HepG2 (cell line): ENCODE results near the gene MCU. TPM values are rescaled to one million over a fixed set of nuclear protein-coding genes. Genes with fewer than 3 reads are reported as not detected.

Source experiments
- ATAC-seq: fragments of 200-7000 bp; cut with Tn5 transposase; 3 replicates; pipeline ENCODE4 v1.9.1; 2020; ENCODE audit warnings: mild to moderate bottlenecking, moderate library complexity
- BruUV-seq: library from RNA; stranded (reverse); fragments of 400-500 nt; replicated peaks from 2 replicates; lab custom pipeline; 2021; lab: Mats Ljungman, UMichigan
- CTCF ChIA-PET: fragments of 300-600 bp; formaldehyde crosslinking; extraction: SDS; loops from one replicate; lab custom pipeline; 2021; ENCODE audit warnings: low total read pairs, inconsistent platforms, low intra/inter-chr PET ratio; lab: Yijun Ruan, JAX
- POLR2A ChIA-PET: fragments of 350-600 bp; sonication (Branson Sonifier 250); formaldehyde crosslinking; loops from one replicate; lab custom pipeline; 2020; ENCODE audit warnings: antibody characterized with exemption, inconsistent platforms; lab: Yijun Ruan, JAX
- DNase-seq: peaks from one replicate; pipeline ENCODE4 v3.0.0-alpha.2; 2015; ENCODE audit warnings: low spot score
- FAIRE-seq: peaks from 3 replicates; lab custom pipeline; 2011; peaks lifted over from hg19 to GRCh38; lab: Jason Lieb, UNC
- H2AFZ ChIP-seq: one replicate; pipeline ENCODE4 v1.6.1; 2011; ENCODE audit warnings: low read length, inconsistent platforms
- H3K27ac ChIP-seq: fragments of 300-600 bp; 3 replicates; pipeline ENCODE4 v1.8.0; 2011; ENCODE audit warnings: mixed run types, mild to moderate bottlenecking, mixed read lengths, low read length, inconsistent platforms; ENCODE audit not compliant: insufficient read depth; ENCODE audit errors: extremely low read length
- H3K27me3 ChIP-seq, 2 experiments: fragments of 200-600 bp in 1 of 2; 2 replicates in 1 of 2; 3 replicates in 1 of 2; pipeline versions ENCODE4 v1.6.0 to v1.8.0; 2011; ENCODE audit warnings: low read length in 2 of 2, mild to moderate bottlenecking in 2 of 2, moderate library complexity in 2 of 2, inconsistent platforms in 1 of 2; ENCODE audit not compliant: insufficient read depth in 2 of 2, control insufficient read depth in 1 of 2
- H3K36me3 ChIP-seq, 2 experiments: fragments of 200-600 bp in 1 of 2; replicated peaks in 1 of 2; 2 replicates in 1 of 2; 3 replicates in 1 of 2; pipeline versions ENCODE4 v1.5.1 to v1.8.0; 2011; ENCODE audit warnings: low read length in 2 of 2, inconsistent platforms in 1 of 2; ENCODE audit not compliant: insufficient read depth in 2 of 2, control insufficient read depth in 1 of 2
- H3K4me1 ChIP-seq: 2 replicates; pipeline ENCODE4 v1.5.1; 2012; ENCODE audit warnings: low read length, inconsistent platforms; ENCODE audit not compliant: insufficient read depth
- H3K4me2 ChIP-seq: 2 replicates; pipeline ENCODE4 v1.6.0; 2011; ENCODE audit warnings: low read depth, low read length, inconsistent platforms
- H3K4me3 ChIP-seq, 3 experiments: fragments of 200-600 bp in 1 of 3; sonication (generic), shearing (Covaris generic) in 1 of 3; replicated peaks in 1 of 3; 2 replicates each; pipeline ENCODE4 v1.5.1; 2011 to 2016; ENCODE audit warnings: low read length in 3 of 3, inconsistent platforms in 2 of 3, low read depth in 2 of 3, mild to moderate bottlenecking in 2 of 3, control low read depth in 1 of 3, mixed read lengths in 1 of 3; ENCODE audit not compliant: insufficient read depth in 1 of 3
- H3K79me2 ChIP-seq: one replicate; pipeline ENCODE4 v1.6.1; 2011; ENCODE audit warnings: low read length, inconsistent platforms; ENCODE audit not compliant: insufficient read depth
- H3K9ac ChIP-seq: 2 replicates; pipeline ENCODE4 v1.6.0; 2011; ENCODE audit warnings: mild to moderate bottlenecking, low read depth, low read length, inconsistent platforms; ENCODE audit not compliant: insufficient read depth
- H3K9me3 ChIP-seq: 2 replicates; pipeline ENCODE4 v1.5.1; 2012; ENCODE audit warnings: mild to moderate bottlenecking, low read length
- H4K20me1 ChIP-seq: 2 replicates; pipeline ENCODE4 v1.6.0; 2011; ENCODE audit warnings: inconsistent platforms, mild to moderate bottlenecking, low read length, moderate library complexity; ENCODE audit not compliant: insufficient read depth
- LCORL ChIP-seq, 2 experiments: fragments of 450-650 bp in 1 of 2; sonication (generic) in 1 of 2; formaldehyde crosslinking in 1 of 2; IDR thresholded peaks; 2 replicates each; pipeline versions ENCODE4 v1.5.0 to v1.6.1; 2017 to 2020; ENCODE audit warnings: antibody characterized with exemption in 1 of 2, missing genetic modification reagents in 1 of 2
- RBAK ChIP-seq: sonication (generic); formaldehyde crosslinking; IDR thresholded peaks from 2 replicates; pipeline ENCODE4 v1.5.1; 2020; ENCODE audit warnings: mild to moderate bottlenecking, missing genetic modification reagents
- RBM39 ChIP-seq: fragments of 200-400 bp; formaldehyde crosslinking; IDR thresholded peaks from one replicate; pipeline ENCODE4 v1.6.1; 2018; ENCODE audit warnings: antibody characterized with exemption, mild to moderate bottlenecking, low read depth, low read length; ENCODE audit not compliant: poor library complexity, severe bottlenecking
- RFX5 ChIP-seq: IDR thresholded peaks from 2 replicates; pipeline ENCODE4 v1.6.1; 2011; ENCODE audit warnings: low read depth, low read length, improper control_type of control experiment
- RORA ChIP-seq: sonication (generic); formaldehyde crosslinking; IDR thresholded peaks from 2 replicates; pipeline ENCODE4 v1.5.0; 2020; ENCODE audit warnings: mild to moderate bottlenecking, missing genetic modification reagents, moderate library complexity
- ZNF3 ChIP-seq: IDR thresholded peaks from 2 replicates; pipeline ENCODE4 v1.7.0; 2017; ENCODE audit warnings: inconsistent platforms
- WGBS: methylation state at CpG from one replicate; pipeline ENCODE4 v1.1.6; 2017; ENCODE audit warnings: low lambda C conversion rate; 5-methylcytosine and 5-hydroxymethylcytosine counted together
- in situ Hi-C: cut with HindIII; loops from 2 replicates; pipeline ENCODE4 v1.10.0; 2017; ENCODE audit warnings: low pct_unique_long_range_greater_than_20kb; ENCODE audit not compliant: extremely low pct_ligation_motif_present
- intact Hi-C: fragments of 100-400 bp; cut with micrococcal nuclease; formaldehyde crosslinking; loops from one replicate; pipeline ENCODE4 v1.10.0; 2022; ENCODE audit not compliant: unreplicated experiment
- polyA plus RNA-seq, 8 experiments: library from polyadenylated mRNA; depleted of rRNA in 3 of 8; stranded (reverse) in 7 of 8; unstranded in 1 of 8; fragments of >200 nt; fragmentation: Illumina TruSeq in 4 of 8; extraction: Trizol in 4 of 8; gene quantifications; 2 replicates each; pipeline versions ENCODE4 v1.2.1 to v1.2.3, GENCODE V29; 2011 to 2016; ENCODE audit warnings: low read depth in 4 of 8, missing spikeins in 1 of 8, mixed read lengths in 1 of 8; ENCODE audit not compliant: insufficient read depth in 1 of 8
- total RNA-seq, 5 experiments: library from RNA; depleted of rRNA; stranded (reverse); fragments of >200 nt; fragmentation: Illumina TruSeq; extraction: Trizol; gene quantifications; 2 replicates each; pipeline ENCODE4 v1.2.3, GENCODE V29; 2016; ENCODE audit warnings: low read depth in 1 of 5
- TF ChIP-seq, protein P1 (sequence below): sonication (generic); formaldehyde crosslinking; IDR thresholded peaks from 2 replicates; pipeline ENCODE4 v1.5.0; 2020; ENCODE audit warnings: missing genetic modification reagents
- TF ChIP-seq, protein P2 (sequence below): sonication (generic); formaldehyde crosslinking; IDR thresholded peaks from 2 replicates; pipeline ENCODE4 v1.4.0; 2020; ENCODE audit warnings: mild to moderate bottlenecking, low read depth, missing genetic modification reagents
- TF ChIP-seq, protein P3 (sequence below): sonication (generic); formaldehyde crosslinking; IDR thresholded peaks from 2 replicates; pipeline ENCODE4 v1.4.0; 2020; ENCODE audit warnings: mild to moderate bottlenecking, missing genetic modification reagents, borderline replicate concordance
- TF ChIP-seq, protein P4 (sequence below): sonication (generic); formaldehyde crosslinking; IDR thresholded peaks from 2 replicates; pipeline ENCODE4 v1.8.1; 2023; ENCODE audit warnings: mild to moderate bottlenecking, missing genetic modification reagents, borderline replicate concordance
- TF ChIP-seq, protein P5 (sequence below): sonication (generic); formaldehyde crosslinking; conservative IDR thresholded peaks from 2 replicates; pipeline ENCODE4 v1.4.0; 2020; ENCODE audit warnings: missing genetic modification reagents
- TF ChIP-seq, protein P6 (sequence below): sonication (generic); formaldehyde crosslinking; conservative IDR thresholded peaks from 2 replicates; pipeline ENCODE4 v1.8.0; 2022; ENCODE audit warnings: low read depth, missing genetic modification reagents
- TF ChIP-seq, protein P7 (sequence below), 2 experiments: IDR thresholded peaks; 2 replicates each; pipeline ENCODE4 v1.6.1; 2011 to 2012; ENCODE audit warnings: low read length in 2 of 2, borderline replicate concordance in 1 of 2, low read depth in 1 of 2, mild to moderate bottlenecking in 1 of 2, moderate library complexity in 1 of 2

Gene MCU
- total and polyA plus RNA-seq, 2 of the 13 experiments (the other 11 are each of a cell fraction or from before 2014, with no cell fraction given) = 25.9 to 64.5 TPM

DNA sequence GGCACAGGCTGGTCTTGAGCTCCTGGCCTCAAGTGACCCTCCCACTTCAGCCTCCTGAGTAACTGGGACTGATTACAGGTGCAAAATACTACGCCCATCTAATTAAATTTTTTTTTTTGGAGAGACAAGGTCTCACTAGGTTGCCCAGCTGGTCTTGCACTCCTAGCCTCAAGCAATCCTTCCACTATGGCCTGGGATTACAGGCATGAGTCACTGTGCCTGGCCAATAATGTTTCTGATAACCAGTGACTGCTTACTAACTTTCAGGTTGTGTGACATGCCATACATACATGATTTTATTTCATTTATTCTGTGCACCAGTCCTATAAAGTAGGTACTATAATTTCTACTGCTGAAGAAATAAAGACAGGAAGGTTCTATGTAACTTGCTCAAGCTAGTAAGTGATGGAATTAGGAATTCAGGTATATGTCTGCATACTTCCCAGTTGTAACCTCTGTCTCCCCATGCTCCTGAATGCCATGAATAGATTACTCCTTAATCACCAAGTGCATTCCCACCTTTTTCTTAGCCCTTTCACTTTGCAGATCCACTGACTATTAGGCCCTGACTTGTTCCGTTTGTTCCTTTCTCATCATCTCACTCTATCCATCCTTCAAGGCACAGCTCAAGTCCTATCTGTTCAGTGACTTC, 28.1 kb downstream of the MCU start:
- Histone ChIP-seq H3K9ac (no peak overlapping the region), H3K4me1 (no peaks in the 10 kb centered on the region), H3K27ac (no peak overlapping the region), H3K4me3 (no peak overlapping the region), H4K20me1 (no peaks in the 10 kb centered on the region), H3K79me2 (no peaks in the 10 kb centered on the region), H3K27me3 (no peaks in the 10 kb centered on the region), H2AFZ (no peak overlapping the region), H3K4me2 (no peak overlapping the region), H3K36me3 (peaks cover 2 to 12% of the 10 kb centered on the region in 2 experiments; a peak in 4 of 5 replicates), H3K9me3 (no peaks in the 10 kb centered on the region)
- no peak for DNase-seq
- ChIA-PET CTCF (no interaction called here), POLR2A (no interaction called here)
- no TSS peak for BruUV-seq
- FAIRE-seq = no peak
- WGBS = 95% methylated on average over 2 of the region's 2 CpGs
- intact Hi-C loops (no loop called here), in situ Hi-C loops (no loop called here)
- no peak for ATAC-seq
- TF ChIP-seq, protein P1, sequence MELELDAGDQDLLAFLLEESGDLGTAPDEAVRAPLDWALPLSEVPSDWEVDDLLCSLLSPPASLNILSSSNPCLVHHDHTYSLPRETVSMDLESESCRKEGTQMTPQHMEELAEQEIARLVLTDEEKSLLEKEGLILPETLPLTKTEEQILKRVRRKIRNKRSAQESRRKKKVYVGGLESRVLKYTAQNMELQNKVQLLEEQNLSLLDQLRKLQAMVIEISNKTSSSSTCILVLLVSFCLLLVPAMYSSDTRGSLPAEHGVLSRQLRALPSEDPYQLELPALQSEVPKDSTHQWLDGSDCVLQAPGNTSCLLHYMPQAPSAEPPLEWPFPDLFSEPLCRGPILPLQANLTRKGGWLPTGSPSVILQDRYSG (CRISPR knock-in tag) = no peak
- TF ChIP-seq RFX5 (no peak), RBM39 (no peak), RBAK (CRISPR knock-in tag) (no peak), LCORL (IDR thresholded peaks at IDR 0.05) (no peak), LCORL (CRISPR knock-in tag; IDR thresholded peaks at IDR 0.05) (no peak), RORA (CRISPR knock-in tag) (no peak), ZNF3 (CRISPR knock-in tag) (no peak)
- TF ChIP-seq, protein P2, sequence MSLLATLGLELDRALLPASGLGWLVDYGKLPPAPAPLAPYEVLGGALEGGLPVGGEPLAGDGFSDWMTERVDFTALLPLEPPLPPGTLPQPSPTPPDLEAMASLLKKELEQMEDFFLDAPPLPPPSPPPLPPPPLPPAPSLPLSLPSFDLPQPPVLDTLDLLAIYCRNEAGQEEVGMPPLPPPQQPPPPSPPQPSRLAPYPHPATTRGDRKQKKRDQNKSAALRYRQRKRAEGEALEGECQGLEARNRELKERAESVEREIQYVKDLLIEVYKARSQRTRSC (CRISPR knock-in tag) = no peak
- TF ChIP-seq, protein P3, sequence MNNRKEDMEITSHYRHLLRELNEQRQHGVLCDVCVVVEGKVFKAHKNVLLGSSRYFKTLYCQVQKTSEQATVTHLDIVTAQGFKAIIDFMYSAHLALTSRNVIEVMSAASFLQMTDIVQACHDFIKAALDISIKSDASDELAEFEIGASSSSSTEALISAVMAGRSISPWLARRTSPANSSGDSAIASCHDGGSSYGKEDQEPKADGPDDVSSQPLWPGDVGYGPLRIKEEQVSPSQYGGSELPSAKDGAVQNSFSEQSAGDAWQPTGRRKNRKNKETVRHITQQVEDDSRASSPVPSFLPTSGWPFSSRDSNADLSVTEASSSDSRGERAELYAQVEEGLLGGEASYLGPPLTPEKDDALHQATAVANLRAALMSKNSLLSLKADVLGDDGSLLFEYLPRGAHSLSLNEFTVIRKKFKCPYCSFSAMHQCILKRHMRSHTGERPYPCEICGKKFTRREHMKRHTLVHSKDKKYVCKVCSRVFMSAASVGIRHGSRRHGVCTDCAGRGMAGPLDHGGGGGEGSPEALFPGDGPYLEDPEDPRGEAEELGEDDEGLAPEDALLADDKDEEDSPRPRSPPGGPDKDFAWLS (CRISPR knock-in tag) = no peak
- TF ChIP-seq, protein P4, sequence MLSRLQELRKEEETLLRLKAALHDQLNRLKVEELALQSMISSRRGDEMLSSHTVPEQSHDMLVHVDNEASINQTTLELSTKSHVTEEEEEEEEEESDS (CRISPR knock-in tag) = no peak
- TF ChIP-seq, protein P5, sequence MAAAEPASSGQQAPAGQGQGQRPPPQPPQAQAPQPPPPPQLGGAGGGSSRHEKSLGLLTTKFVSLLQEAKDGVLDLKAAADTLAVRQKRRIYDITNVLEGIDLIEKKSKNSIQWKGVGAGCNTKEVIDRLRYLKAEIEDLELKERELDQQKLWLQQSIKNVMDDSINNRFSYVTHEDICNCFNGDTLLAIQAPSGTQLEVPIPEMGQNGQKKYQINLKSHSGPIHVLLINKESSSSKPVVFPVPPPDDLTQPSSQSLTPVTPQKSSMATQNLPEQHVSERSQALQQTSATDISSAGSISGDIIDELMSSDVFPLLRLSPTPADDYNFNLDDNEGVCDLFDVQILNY (CRISPR knock-in tag) = no peak
- TF ChIP-seq, protein P6, sequence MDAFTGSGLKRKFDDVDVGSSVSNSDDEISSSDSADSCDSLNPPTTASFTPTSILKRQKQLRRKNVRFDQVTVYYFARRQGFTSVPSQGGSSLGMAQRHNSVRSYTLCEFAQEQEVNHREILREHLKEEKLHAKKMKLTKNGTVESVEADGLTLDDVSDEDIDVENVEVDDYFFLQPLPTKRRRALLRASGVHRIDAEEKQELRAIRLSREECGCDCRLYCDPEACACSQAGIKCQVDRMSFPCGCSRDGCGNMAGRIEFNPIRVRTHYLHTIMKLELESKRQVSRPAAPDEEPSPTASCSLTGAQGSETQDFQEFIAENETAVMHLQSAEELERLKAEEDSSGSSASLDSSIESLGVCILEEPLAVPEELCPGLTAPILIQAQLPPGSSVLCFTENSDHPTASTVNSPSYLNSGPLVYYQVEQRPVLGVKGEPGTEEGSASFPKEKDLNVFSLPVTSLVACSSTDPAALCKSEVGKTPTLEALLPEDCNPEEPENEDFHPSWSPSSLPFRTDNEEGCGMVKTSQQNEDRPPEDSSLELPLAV (CRISPR knock-in tag) = no peak
- TF ChIP-seq, protein P7, sequence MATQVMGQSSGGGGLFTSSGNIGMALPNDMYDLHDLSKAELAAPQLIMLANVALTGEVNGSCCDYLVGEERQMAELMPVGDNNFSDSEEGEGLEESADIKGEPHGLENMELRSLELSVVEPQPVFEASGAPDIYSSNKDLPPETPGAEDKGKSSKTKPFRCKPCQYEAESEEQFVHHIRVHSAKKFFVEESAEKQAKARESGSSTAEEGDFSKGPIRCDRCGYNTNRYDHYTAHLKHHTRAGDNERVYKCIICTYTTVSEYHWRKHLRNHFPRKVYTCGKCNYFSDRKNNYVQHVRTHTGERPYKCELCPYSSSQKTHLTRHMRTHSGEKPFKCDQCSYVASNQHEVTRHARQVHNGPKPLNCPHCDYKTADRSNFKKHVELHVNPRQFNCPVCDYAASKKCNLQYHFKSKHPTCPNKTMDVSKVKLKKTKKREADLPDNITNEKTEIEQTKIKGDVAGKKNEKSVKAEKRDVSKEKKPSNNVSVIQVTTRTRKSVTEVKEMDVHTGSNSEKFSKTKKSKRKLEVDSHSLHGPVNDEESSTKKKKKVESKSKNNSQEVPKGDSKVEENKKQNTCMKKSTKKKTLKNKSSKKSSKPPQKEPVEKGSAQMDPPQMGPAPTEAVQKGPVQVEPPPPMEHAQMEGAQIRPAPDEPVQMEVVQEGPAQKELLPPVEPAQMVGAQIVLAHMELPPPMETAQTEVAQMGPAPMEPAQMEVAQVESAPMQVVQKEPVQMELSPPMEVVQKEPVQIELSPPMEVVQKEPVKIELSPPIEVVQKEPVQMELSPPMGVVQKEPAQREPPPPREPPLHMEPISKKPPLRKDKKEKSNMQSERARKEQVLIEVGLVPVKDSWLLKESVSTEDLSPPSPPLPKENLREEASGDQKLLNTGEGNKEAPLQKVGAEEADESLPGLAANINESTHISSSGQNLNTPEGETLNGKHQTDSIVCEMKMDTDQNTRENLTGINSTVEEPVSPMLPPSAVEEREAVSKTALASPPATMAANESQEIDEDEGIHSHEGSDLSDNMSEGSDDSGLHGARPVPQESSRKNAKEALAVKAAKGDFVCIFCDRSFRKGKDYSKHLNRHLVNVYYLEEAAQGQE (IDR thresholded peaks at IDR 0.05; ENCODE audit: borderline replicate concordance in 1 of 2, low read depth in 1 of 2, low read length in 2 of 2) = no peak
